GM23338 (cell line): Measurements from ENCODE around the gene PBX3. TPM values are rescaled to one million over a fixed set of nuclear protein-coding genes. Genes with fewer than 3 reads are reported as not detected.

Experiments
- ATAC-seq: fragments of 200-7000 bp; cut with Tn5 transposase; 3 replicates; pipeline ENCODE4 v1.9.1; 2020
- DNase-seq: peaks from one replicate; pipeline ENCODE4 v3.0.0-alpha.2; 2015; ENCODE audit warnings: low spot score
- H2AFZ ChIP-seq: fragments of 200-600 bp; sonication (generic); 2 replicates; pipeline ENCODE4 v1.8.0; 2016; ENCODE audit warnings: antibody characterized with exemption, mild to moderate bottlenecking, moderate library complexity
- H3F3A ChIP-seq: fragments of 200-600 bp; sonication (generic); replicated peaks from 2 replicates; pipeline ENCODE4 v1.8.0; 2017; ENCODE audit warnings: antibody characterized with exemption, mixed run types, low read depth
- H3K27ac ChIP-seq: fragments of 200-600 bp; sonication (generic); 2 replicates; pipeline ENCODE4 v1.6.1; 2016; ENCODE audit warnings: low read depth
- H3K27me3 ChIP-seq: fragments of 200-600 bp; sonication (generic); 2 replicates; pipeline ENCODE4 v1.8.0; 2016; ENCODE audit warnings: mild to moderate bottlenecking, mixed run types, moderate library complexity; ENCODE audit not compliant: insufficient read depth
- H3K36me3 ChIP-seq: fragments of 200-600 bp; sonication (generic); 2 replicates; pipeline ENCODE4 v1.8.0; 2016; ENCODE audit warnings: mild to moderate bottlenecking; ENCODE audit not compliant: insufficient read depth
- H3K4me1 ChIP-seq: fragments of 200-600 bp; sonication (generic); 2 replicates; pipeline ENCODE4 v1.8.0; 2016; ENCODE audit warnings: mild to moderate bottlenecking, moderate library complexity; ENCODE audit not compliant: insufficient read depth
- H3K4me2 ChIP-seq: fragments of 200-600 bp; sonication (generic); 2 replicates; pipeline ENCODE4 v1.7.1; 2017; ENCODE audit warnings: mixed run types
- H3K4me3 ChIP-seq: fragments of 200-600 bp; sonication (generic); 2 replicates; pipeline ENCODE4 v1.6.1; 2016; ENCODE audit warnings: mixed run types
- H3K79me2 ChIP-seq: fragments of 200-600 bp; sonication (generic); replicated peaks from 2 replicates; pipeline ENCODE4 v1.8.0; 2017; ENCODE audit warnings: mild to moderate bottlenecking; ENCODE audit not compliant: insufficient read depth
- H3K9me2 ChIP-seq: fragments of 200-600 bp; sonication (generic); 2 replicates; pipeline ENCODE4 v1.8.0; 2017; ENCODE audit not compliant: insufficient read depth
- H4K20me1 ChIP-seq: fragments of 200-600 bp; sonication (generic); replicated peaks from 2 replicates; pipeline ENCODE4 v1.8.0; 2017; ENCODE audit warnings: mild to moderate bottlenecking; ENCODE audit not compliant: insufficient read depth
- H3K27ac Mint-ChIP-seq: 2 replicates; pipeline ENCODE4 v1.8.0; 2020; ENCODE audit warnings: inconsistent platforms, mild to moderate bottlenecking, moderate library complexity, mixed read lengths
- H3K27me3 Mint-ChIP-seq: 3 replicates; pipeline ENCODE4 v1.8.0; 2022; ENCODE audit warnings: low read depth, mild to moderate bottlenecking, moderate library complexity, mixed read lengths, inconsistent platforms; ENCODE audit not compliant: insufficient read depth, poor library complexity
- H3K36me3 Mint-ChIP-seq: 3 replicates; pipeline ENCODE4 v1.8.0; 2021; ENCODE audit warnings: low read depth, mild to moderate bottlenecking, inconsistent platforms, moderate library complexity, mixed read lengths
- H3K4me1 Mint-ChIP-seq: 3 replicates; pipeline ENCODE4 v1.8.0; 2020; ENCODE audit warnings: mild to moderate bottlenecking, inconsistent platforms, mixed read lengths
- H3K4me3 Mint-ChIP-seq: 3 replicates; pipeline ENCODE4 v1.8.0; 2021; ENCODE audit warnings: moderate library complexity, mild to moderate bottlenecking, inconsistent platforms, mixed read lengths
- H3K9me3 Mint-ChIP-seq: 3 replicates; pipeline ENCODE4 v1.8.0; 2020; ENCODE audit warnings: moderate library complexity, mild to moderate bottlenecking, inconsistent platforms, mixed read lengths
- CTCF ChIP-seq, 2 experiments: fragments of 200-600 bp in 1 of 2; sonication (generic) in 1 of 2; conservative IDR thresholded peaks; 2 replicates each; pipeline versions ENCODE4 v1.5.1 to v1.6.1; 2016 to 2017; ENCODE audit warnings: antibody characterized with exemption in 2 of 2, low read depth in 2 of 2, mild to moderate bottlenecking in 2 of 2, moderate library complexity in 1 of 2
- ETS1 ChIP-seq: IDR thresholded peaks from 2 replicates; pipeline ENCODE4 v1.6.1; 2016; ENCODE audit warnings: antibody characterized with exemption
- EZH2 ChIP-seq: fragments of 200-600 bp; sonication (generic); IDR thresholded peaks from one replicate; pipeline ENCODE4 v1.8.0; 2017; ENCODE audit warnings: antibody characterized with exemption, mild to moderate bottlenecking, low read depth; ENCODE audit not compliant: unreplicated experiment
- EZH2phosphoT487 ChIP-seq: fragments of 200-600 bp; sonication (generic); IDR thresholded peaks from one replicate; pipeline ENCODE4 v1.8.1; 2018; ENCODE audit warnings: antibody characterized with exemption; ENCODE audit not compliant: unreplicated experiment
- JUNB ChIP-seq: IDR thresholded peaks from one replicate; pipeline ENCODE4 v1.6.1; 2016; ENCODE audit warnings: antibody characterized with exemption; ENCODE audit not compliant: unreplicated experiment
- NANOG ChIP-seq: IDR thresholded peaks from 2 replicates; pipeline ENCODE4 v1.6.1; 2016; ENCODE audit warnings: antibody characterized with exemption, borderline replicate concordance
- POLR2AphosphoS5 ChIP-seq: IDR thresholded peaks from 2 replicates; pipeline ENCODE4 v1.6.1; 2016; ENCODE audit warnings: antibody characterized with exemption, low read depth
- REST ChIP-seq: IDR thresholded peaks from one replicate; pipeline ENCODE4 v1.6.1; 2018; ENCODE audit warnings: antibody characterized with exemption; ENCODE audit not compliant: unreplicated experiment
- polyA plus RNA-seq: library from polyadenylated mRNA; unstranded; fragments of >200 nt; fragmentation: Nextera tagmentation; extraction: Ambion mirVana; gene quantifications from 2 replicates; pipeline ENCODE4 v1.2.1, GENCODE V29; 2016
- total RNA-seq: library from RNA; depleted of rRNA; stranded (reverse); fragments of >200 nt; shearing (Covaris generic); gene quantifications from 2 replicates; pipeline ENCODE4 v1.2.3, GENCODE V29; 2014

PBX3 gene
- total and polyA plus RNA-seq, 2 experiments from 2014 or later, result 28.9 to 50.5 TPM

GRCh38 chr9:125970340-125970739, 223.2 kb downstream of the PBX3 start:
- Mint-ChIP-seq H3K9me3 (peaks cover 11% of the 10 kb centered on the region), H3K4me3 (no peak overlapping the region), H3K27ac (no peak overlapping the region), H3K36me3 (peaks cover 8% of the 10 kb centered on the region; the same call in 2 of the 3 replicates), H3K27me3 (no peaks in the 10 kb centered on the region), H3K4me1 (no peaks in the 10 kb centered on the region)
- Histone ChIP-seq H3K9me2 (no peaks in the 10 kb centered on the region), H3K27ac (no peak overlapping the region), H3K4me3 (no peak overlapping the region), H3F3A (no peaks in the 10 kb centered on the region), H3K27me3 (no peaks in the 10 kb centered on the region), H3K79me2 (no peaks in the 10 kb centered on the region), H4K20me1 (no peaks in the 10 kb centered on the region), H3K36me3 (no peaks in the 10 kb centered on the region), H3K4me2 (no peak overlapping the region), H2AFZ (no peak overlapping the region), H3K4me1 (no peaks in the 10 kb centered on the region)
- ATAC-seq (no peak), DNase-seq (no peak)
- no peak for TF ChIP-seq POLR2AphosphoS5

GRCh38 chr9:125971050-125971449, 223.9 kb downstream of the PBX3 start:
- no peak overlapping the region for H3K4me3 ChIP-seq
- no peaks in the 10 kb centered on the region for H3K4me1 Mint-ChIP-seq
- H3K27me3 Mint-ChIP-seq, result no peaks in the 10 kb centered on the region
- H3K9me3 Mint-ChIP-seq, result peaks cover 14% of the 10 kb centered on the region
- no peak overlapping the region for H3K27ac ChIP-seq
- no peak overlapping the region for H3K27ac Mint-ChIP-seq
- no peaks in the 10 kb centered on the region for H3K79me2 ChIP-seq
- no peak overlapping the region for H3K4me3 Mint-ChIP-seq
- TF ChIP-seq POLR2AphosphoS5, result no peak
- TF ChIP-seq CTCF (conservative IDR thresholded peaks at IDR 0.05; ENCODE audit: low read depth in 2 of 2), result no peak; a peak in 1 of 4 replicates
- no peak for TF ChIP-seq EZH2
- TF ChIP-seq JUNB, result no peak
- TF ChIP-seq REST, result no peak
- TF ChIP-seq EZH2phosphoT487, result no peak
- no peak for TF ChIP-seq ETS1
- TF ChIP-seq NANOG, result no peak
- no peak overlapping the region for H3K4me2 ChIP-seq
- H3K27me3 ChIP-seq, result no peaks in the 10 kb centered on the region
- ATAC-seq (no peak), DNase-seq (no peak)
- H3K36me3 ChIP-seq, result no peaks in the 10 kb centered on the region
- no peaks in the 10 kb centered on the region for H4K20me1 ChIP-seq
- H2AFZ ChIP-seq, result no peak overlapping the region
- no peaks in the 10 kb centered on the region for H3F3A ChIP-seq
- H3K9me2 ChIP-seq, result no peaks in the 10 kb centered on the region
- peaks cover 6% of the 10 kb centered on the region for H3K36me3 Mint-ChIP-seq
- H3K4me1 ChIP-seq, result no peaks in the 10 kb centered on the region
